ENCODE measurements around the gene ZNF574. TPM values are rescaled to one million over a fixed set of nuclear protein-coding genes. Genes with fewer than 3 reads are reported as not detected.

Gene ZNF574
- total and polyA plus RNA-seq, 2 of the 8 experiments (the other 6 are each of a cell fraction or from before 2014, with no cell fraction given) = 27.0 to 38.8 TPM

GRCh38 chr19:42059196-42059595 lies 16.8 kb upstream of the ZNF574 start:
- Histone ChIP-seq H2BK12ac (ENCODE audit: low read depth, low read length) (no peak overlapping the region), H4K8ac (ENCODE audit: extremely low read depth, insufficient read depth, low read length) (no peak overlapping the region), H4K91ac (replicated peaks; ENCODE audit: insufficient read length, low read length) (no peak overlapping the region), H3K4me2 (ENCODE audit: insufficient read depth in 1 of 2, low read depth in 2 of 2, low read length in 2 of 2) (no peak overlapping the region), H2BK120ac (replicated peaks; ENCODE audit: low read depth, low read length) (no peak overlapping the region), H4K5ac (ENCODE audit: insufficient read length, low read depth, low read length) (no peak overlapping the region), H2AFZ (ENCODE audit: low read length) (no peak overlapping the region), H2BK5ac (ENCODE audit: low read depth, low read length) (no peak overlapping the region), H2BK15ac (ENCODE audit: low read length) (no peak overlapping the region), H3K4me1 (replicated peaks in 1 of 4; ENCODE audit: control insufficient read depth in 3 of 4, insufficient read depth in 4 of 4, low read length in 3 of 4) (no peaks in the 10 kb centered on the region), H3K36me3 (ENCODE audit: control insufficient read depth in 2 of 4, insufficient read depth in 4 of 4, low read length in 3 of 4) (peaks cover 26 to 69% (median 56%) of the 10 kb centered on the region in 4 experiments), H3K14ac (ENCODE audit: insufficient read length) (no peak overlapping the region), H2BK20ac (ENCODE audit: low read length) (no peak overlapping the region), H3K79me2 (ENCODE audit: control insufficient read depth in 1 of 2, insufficient read depth in 2 of 2, low read length in 2 of 2) (no peaks in the 10 kb centered on the region), H4K20me1 (replicated peaks in 1 of 2; ENCODE audit: control insufficient read depth in 1 of 2, insufficient read depth in 2 of 2, low read length in 2 of 2) (peaks cover 2 to 8% of the 10 kb centered on the region in 2 experiments), H3K56ac (replicated peaks; ENCODE audit: insufficient read length, low read depth, low read length) (no peak overlapping the region), H3K4ac (replicated peaks; ENCODE audit: insufficient read length, low read depth, low read length) (no peak overlapping the region), H3K9me3 (ENCODE audit: insufficient read depth in 2 of 2, low read depth in 1 of 2, low read length in 1 of 2) (no peaks in the 10 kb centered on the region), H3K9ac (replicated peaks in 1 of 4; ENCODE audit: extremely low read depth in 1 of 4, low read depth in 3 of 4, low read length in 3 of 4) (no peak overlapping the region), H3K4me3 (ENCODE audit: extremely low read depth in 1 of 4, insufficient read depth in 2 of 4, low read depth in 3 of 4, low read length in 4 of 4) (no peak overlapping the region), H3K23me2 (ENCODE audit: low read depth, low read length) (no peaks in the 10 kb centered on the region), H3K79me1 (ENCODE audit: low read depth, low read length) (peaks cover 6% of the 10 kb centered on the region; the same call in 1 of the 2 replicates), H3K18ac (ENCODE audit: extremely low read depth, low read length) (no peak overlapping the region), H3K27me3 (replicated peaks in 1 of 4; ENCODE audit: control insufficient read depth in 3 of 4, extremely low read depth in 1 of 4, insufficient read depth in 3 of 4, low read length in 3 of 4) (no peaks in the 10 kb centered on the region), H3K27ac (ENCODE audit: low read depth, low read length) (no peak overlapping the region), H2AK5ac (ENCODE audit: low read depth, low read length) (no peak overlapping the region), H3K23ac (ENCODE audit: insufficient read length) (no peak overlapping the region)
- DNase-seq (ENCODE audit: low read depth in 1 of 2, low spot score in 2 of 2) = no peak
- FAIRE-seq = no peak
- POLR2A ChIA-PET (ENCODE audit: partially characterized antibody) = interaction anchor here (0.6 to 1.3 kb wide), 2 partner anchors 107 to 157 kb away, joined by 3 to 4 read pairs; no protein-coding TSS in a partner anchor
- CTCF ChIA-PET (ENCODE audit: partially characterized antibody) = interaction anchor here (0.5 to 1.0 kb wide), 3 partner anchors 24 to 50 kb away, joined by 3 to 4 read pairs (median 3); no protein-coding TSS in a partner anchor
- WGBS, 2 experiments (ENCODE audit: extremely low coverage in 1 of 2, insufficient coverage in 1 of 2, insufficient read length in 1 of 2, insufficient replicate concordance in 2 of 2, low coverage in 1 of 2, low lambda C conversion rate in 2 of 2, missing lambda C conversion rate in 1 of 2) = 95% methylated on average over 13 of the region's 13 CpGs; no CpG with 5 or more reads in 1 of the 2 experiments
- TF ChIP-seq NANOG (IDR thresholded peaks at IDR 0.05; ENCODE audit: insufficient read depth, low read depth, low read length, poor library complexity, severe bottlenecking) (no peak), EGR1 (IDR thresholded peaks at IDR 0.05; ENCODE audit: borderline replicate concordance, low read depth, low read length) (no peak), POLR2A (IDR thresholded peaks at IDR 0.05; ENCODE audit: control extremely low read depth in 1 of 2, low read depth in 2 of 2, low read length in 2 of 2) (no peak), GABPA (IDR thresholded peaks at IDR 0.05; ENCODE audit: borderline replicate concordance, insufficient read depth, low read length) (no peak), SAP30 (IDR thresholded peaks at IDR 0.05; ENCODE audit: insufficient read depth, insufficient replicate concordance, low read length) (no peak), SIN3A (conservative IDR thresholded peaks at IDR 0.05 in 1 of 2, IDR thresholded peaks at IDR 0.05 in 1 of 2; ENCODE audit: low read depth in 1 of 2, low read length in 2 of 2) (no peak), CREB1 (IDR thresholded peaks at IDR 0.05) (no peak), CTBP2 (IDR thresholded peaks at IDR 0.05; ENCODE audit: borderline replicate concordance, insufficient read depth, insufficient read length, low read length) (no peak), BCL11A (IDR thresholded peaks at IDR 0.05; ENCODE audit: low read depth in 2 of 2, low read length in 2 of 2) (no peak), MAFK (IDR thresholded peaks at IDR 0.05; ENCODE audit: low read depth, low read length) (no peak), SIRT6 (IDR thresholded peaks at IDR 0.05; ENCODE audit: low read length) (no peak), FOSL1 (IDR thresholded peaks at IDR 0.05; ENCODE audit: insufficient read depth, low read depth, low read length) (no peak), RNF2 (IDR thresholded peaks at IDR 0.05; ENCODE audit: borderline replicate concordance, low read depth, low read length, missing control alignments, poor library complexity, severe bottlenecking) (no peak)
